SW480 (cell line): Measurements from ENCODE around the gene IZUMO4.
"Not testable (repeated sequence)": the region's sequence is repeated elsewhere in the genome, so short reads cannot be mapped to it uniquely, and the experiment has no call there.

Experiments
- DNase-seq: peaks from one replicate; pipeline ENCODE4 v3.0.0-alpha.2; 2016; ENCODE audit warnings: low spot score

Gene IZUMO4

GRCh38 chr19:2081873-2082810 is 14.6 kb upstream of the IZUMO4 start:
- no peak for DNase-seq

GRCh38 chr19:2083174-2083854 is 13.4 kb upstream of the IZUMO4 start:
- no peak for DNase-seq

GRCh38 chr19:2084993-2085720 is 11.6 kb upstream of the IZUMO4 start:
- peak; percentile 80 for DNase-seq

- not testable (repeated sequence) for DNase-seq
Measured at GRCh38 chr19:2086695-2087620, 9.8 kb upstream of the IZUMO4 start.

GRCh38 chr19:2087621-2088100 is 9.1 kb upstream of the IZUMO4 start:
- no peak for DNase-seq

GRCh38 chr19:2089001-2089711 is 7.6 kb upstream of the IZUMO4 start:
- no peak for DNase-seq

- DNase-seq, result no peak
Measured at GRCh38 chr19:2089727-2090053, 7.0 kb upstream of the IZUMO4 start.

GRCh38 chr19:2091926-2092525 is 4.7 kb upstream of the IZUMO4 start:
- not testable (repeated sequence) for DNase-seq

GRCh38 chr19:2096034-2096479 is 658 bp upstream of the IZUMO4 start, which contains the start of gene MOB3A:
TSS of gene MOB3A (minus strand) at chr19:2096326. CDS start at chr19:2078560, 17,766 bp downstream.
- DNase-seq, result peak; percentile 78

GRCh38 chr19:2097203-2097885 is 629 bp downstream of the IZUMO4 start:
- no peak for DNase-seq

- DNase-seq, result no peak
Measured at GRCh38 chr19:2097886-2098327, 1.2 kb downstream of the IZUMO4 start.

- no peak for DNase-seq
Measured at GRCh38 chr19:2099054-2099501, 2.4 kb downstream of the IZUMO4 start.

- DNase-seq, result no peak
Measured at GRCh38 chr19:2099937-2100718, 3.4 kb downstream of the IZUMO4 start.

- DNase-seq, result no peak
Measured at GRCh38 chr19:2100719-2101061, 4.0 kb downstream of the IZUMO4 start.

GRCh38 chr19:2101417-2102335 is 5.0 kb downstream of the IZUMO4 start:
- no peak for DNase-seq

- DNase-seq, result no peak
Measured at GRCh38 chr19:2103045-2103707, 6.5 kb downstream of the IZUMO4 start.
